B cell (primary cell): Measurements from ENCODE around the gene NME2. TPM values are rescaled to one million over a fixed set of nuclear protein-coding genes. Genes with fewer than 3 reads are reported as not detected.
A peak's percentile ranks its signal among the peaks of the same experiment; 100 is the strongest.

ENCODE experiments used
- ATAC-seq: fragments of 200-7000 bp; cut with Tn5 transposase; one replicate; pipeline ENCODE4 v1.10.0; 2021; ENCODE audit warnings: low read depth, mild to moderate bottlenecking, moderate number of reproducible peaks, moderate library complexity
- CTCF ChIA-PET: fragments of 350-600 bp; sonication (Branson Sonifier 250); formaldehyde crosslinking; loops from one replicate; lab custom pipeline; 2021; ENCODE audit warnings: antibody characterized with exemption, inconsistent platforms; lab: Charles Lee
- POLR2A ChIA-PET: fragments of 350-600 bp; sonication (Branson Sonifier 250); formaldehyde crosslinking; loops from one replicate; lab custom pipeline; 2021; ENCODE audit warnings: antibody characterized with exemption; lab: Charles Lee
- DNase-seq: peaks from one replicate; pipeline ENCODE4 v3.0.0; 2013
- H2AFZ ChIP-seq: 2 replicates; pipeline ENCODE4 v1.6.1; 2012; ENCODE audit warnings: mild to moderate bottlenecking, low read depth, low read length; ENCODE audit not compliant: insufficient read depth, poor library complexity, severe bottlenecking
- H3K27ac ChIP-seq, 2 donors: 1 replicate in 1 of 2; 2 replicates in 1 of 2; pipeline ENCODE4 v1.5.1; 2012 to 2013; ENCODE audit warnings: low read length in 2 of 2, mild to moderate bottlenecking in 2 of 2, moderate library complexity in 1 of 2
- H3K27me3 ChIP-seq, 4 experiments: fragments of 200-600 bp in 1 of 4; sonication (generic) in 1 of 4; replicated peaks in 1 of 4; 1 replicate in 2 of 4; 2 replicates in 2 of 4; pipeline versions ENCODE4 v1.6.1 to v1.7.0; 2013 to 2016; ENCODE audit warnings: low read length in 3 of 4, mild to moderate bottlenecking in 2 of 4, mixed read lengths in 1 of 4, moderate library complexity in 1 of 4; ENCODE audit not compliant: insufficient read depth in 4 of 4, control insufficient read depth in 3 of 4; ENCODE audit errors: control extremely low read depth in 1 of 4
- H3K36me3 ChIP-seq, 2 experiments: replicated peaks in 1 of 2; 1 replicate in 1 of 2; 2 replicates in 1 of 2; pipeline versions ENCODE4 v1.6.1 to v1.7.1; 2013; ENCODE audit warnings: low read length in 1 of 2; ENCODE audit not compliant: insufficient read depth in 2 of 2, control insufficient read depth in 1 of 2; ENCODE audit errors: control extremely low read depth in 1 of 2, extremely low read depth in 1 of 2
- H3K4me1 ChIP-seq, 2 donors: fragments of 200-600 bp in 1 of 2; sonication (generic) in 1 of 2; 1 replicate in 1 of 2; 2 replicates in 1 of 2; pipeline versions ENCODE4 v1.5.1 to v1.6.1; 2013 to 2017; ENCODE audit warnings: low read length in 2 of 2; ENCODE audit not compliant: control insufficient read depth in 2 of 2, insufficient read depth in 2 of 2
- H3K4me2 ChIP-seq: replicated peaks from 2 replicates; pipeline ENCODE3; 2012; ENCODE audit warnings: mild to moderate bottlenecking, low read depth, low read length; ENCODE audit not compliant: poor library complexity, severe bottlenecking
- H3K4me3 ChIP-seq, 5 experiments: fragments of 200-600 bp in 1 of 5; sonication (generic) in 1 of 5; 1 replicate in 3 of 5; 2 replicates in 2 of 5; pipeline versions ENCODE4 v1.5.1 to v1.7.0; 2011 to 2016; ENCODE audit warnings: low read length in 4 of 5, mild to moderate bottlenecking in 4 of 5, low read depth in 2 of 5, control low read depth in 1 of 5, moderate library complexity in 1 of 5; ENCODE audit not compliant: insufficient read depth in 1 of 5; ENCODE audit errors: control extremely low read depth in 1 of 5, extremely low read depth in 1 of 5
- H3K79me2 ChIP-seq: fragments of 200-600 bp; sonication (generic); one replicate; pipeline ENCODE4 v1.6.0; 2016; ENCODE audit warnings: low read length; ENCODE audit not compliant: control insufficient read depth, insufficient read depth
- H3K9ac ChIP-seq: fragments of 200-600 bp; sonication (generic); 2 replicates; pipeline ENCODE4 v1.6.1; 2017; ENCODE audit warnings: mild to moderate bottlenecking, low read length, moderate library complexity
- H3K9me3 ChIP-seq, 3 donors: one replicate each; pipeline versions ENCODE4 v1.6.1 to v1.7.1; 2013; ENCODE audit warnings: low read length in 2 of 3; ENCODE audit not compliant: control insufficient read depth in 2 of 3, insufficient read depth in 1 of 3; ENCODE audit errors: control extremely low read depth in 1 of 3
- H4K20me1 ChIP-seq: 2 replicates; pipeline ENCODE4 v1.6.0; 2012; ENCODE audit warnings: mild to moderate bottlenecking, low read length; ENCODE audit not compliant: insufficient read depth, control insufficient read depth, poor library complexity, severe bottlenecking
- H3K27ac Mint-ChIP-seq: one replicate; pipeline ENCODE4 v1.8.0; 2021; ENCODE audit warnings: mixed read lengths
- H3K27me3 Mint-ChIP-seq: one replicate; pipeline ENCODE4 v1.8.0; 2021; ENCODE audit warnings: mixed read lengths
- H3K4me1 Mint-ChIP-seq: one replicate; pipeline ENCODE4 v1.8.0; 2021; ENCODE audit warnings: mixed read lengths
- H3K4me3 Mint-ChIP-seq: one replicate; pipeline ENCODE4 v1.8.0; 2021; ENCODE audit warnings: mixed read lengths
- H3K9me3 Mint-ChIP-seq: one replicate; pipeline ENCODE4 v1.8.0; 2022; ENCODE audit warnings: mixed read lengths; ENCODE audit not compliant: insufficient read depth
- CTCF ChIP-seq: fragments of 200-600 bp; IDR thresholded peaks from one replicate; pipeline ENCODE4 v1.8.0; 2022; ENCODE audit warnings: antibody characterized with exemption, mild to moderate bottlenecking
- EZH2 ChIP-seq: IDR thresholded peaks from 2 replicates; pipeline ENCODE4 v1.6.1; 2012; ENCODE audit warnings: borderline replicate concordance, low read depth, mild to moderate bottlenecking, moderate library complexity, low read length; ENCODE audit not compliant: insufficient read depth, poor library complexity, severe bottlenecking
- WGBS: methylation state at CpG from one replicate; pipeline ENCODE4 v1.1.5; 2013; ENCODE audit warnings: missing lambda C conversion rate; ENCODE audit not compliant: insufficient coverage; 5-methylcytosine and 5-hydroxymethylcytosine counted together
- intact Hi-C: fragments of 100-400 bp; cut with micrococcal nuclease; formaldehyde crosslinking; loops from one replicate; pipeline ENCODE4 v1.10.0; 2022
- polyA plus RNA-seq: library from polyadenylated mRNA; depleted of rRNA; stranded (reverse); fragments of >200 nt; gene quantifications from 2 replicates; pipeline ENCODE4 v1.2.3, GENCODE V29; 2012
- total RNA-seq, 2 donors: library from RNA; stranded (reverse); fragments of 120-200 nt in 1 of 2; gene quantifications; 1 replicate in 1 of 2; 2 replicates in 1 of 2; pipeline versions ENCODE4 v1.2.3 to v1.2.4, GENCODE V29; 2013 to 2022

Gene NME2
- total and polyA plus RNA-seq, 2 donors (not counting 1 experiment from before 2014, with no cell fraction given) = 154 to 166 TPM

GRCh38 chr17:51169340-51169739, 3.1 kb downstream of the NME2 start:
- Histone ChIP-seq H3K4me1 (peaks cover 9 to 22% of the 10 kb centered on the region in 2 donors), H3K27me3 (no peaks in the 10 kb centered on the region), H2AFZ (no peak overlapping the region), H3K79me2 (no peaks in the 10 kb centered on the region), H3K36me3 (peaks cover 0 to 24% of the 10 kb centered on the region in 2 experiments), H3K9me3 (no peaks in the 10 kb centered on the region), H3K4me3 (no peak overlapping the region), H3K9ac (no peak overlapping the region), H3K27ac (no peak overlapping the region), H3K4me2 (no peak overlapping the region), H4K20me1 (no peaks in the 10 kb centered on the region)
- H3K4me3 Mint-ChIP-seq = no peak overlapping the region
- no peaks in the 10 kb centered on the region for H3K9me3 Mint-ChIP-seq
- WGBS = 100% methylated on average over 1 of the region's 1 CpG
- POLR2A ChIA-PET = no interaction called here
- H3K27me3 Mint-ChIP-seq = no peaks in the 10 kb centered on the region
- TF ChIP-seq CTCF (no peak), EZH2 (no peak)
- peak overlapping the region; percentile 59 for H3K27ac Mint-ChIP-seq
- no peak for DNase-seq
- peaks cover 16% of the 10 kb centered on the region for H3K4me1 Mint-ChIP-seq
- intact Hi-C loops = loop anchor here (5.0 kb wide), 4 partner anchors 47 to 622 kb away; partner anchors contain the start of genes ANKRD40, SPAG9, SPATA20 and TOB1
- CTCF ChIA-PET = interaction anchor here (0.8 kb wide), 1 partner anchor 1320 kb away, joined by 5 read pairs; no protein-coding TSS in a partner anchor
- no peak for ATAC-seq

- ChIA-PET CTCF (interaction anchor here (1.2 kb wide), 1 partner anchor 14 kb away, joined by 3 read pairs; no protein-coding TSS in a partner anchor), POLR2A (no interaction called here)
Observed at GRCh38 chr17:51170736-51171135, 4.5 kb downstream of the NME2 start.

More at GRCh38 chr17:51170736-51171135, 4.5 kb downstream of the NME2 start:
- Histone ChIP-seq H3K4me1 (peaks cover 6 to 14% of the 10 kb centered on the region in 2 donors), H3K4me3 (no peak overlapping the region), H3K9ac (no peak overlapping the region), H3K36me3 (peaks cover 0 to 24% of the 10 kb centered on the region in 2 experiments), H4K20me1 (no peaks in the 10 kb centered on the region), H3K4me2 (no peak overlapping the region), H3K27ac (no peak overlapping the region), H2AFZ (no peak overlapping the region), H3K79me2 (no peaks in the 10 kb centered on the region), H3K9me3 (no peaks in the 10 kb centered on the region), H3K27me3 (no peaks in the 10 kb centered on the region)
- no peak for DNase-seq
- intact Hi-C loops = no loop called here
- Mint-ChIP-seq H3K27me3 (no peaks in the 10 kb centered on the region), H3K9me3 (no peaks in the 10 kb centered on the region), H3K27ac (no peak overlapping the region), H3K4me1 (peaks cover 12% of the 10 kb centered on the region), H3K4me3 (no peak overlapping the region)
- TF ChIP-seq EZH2 (no peak), CTCF (no peak)
- no CpG with 5 or more reads among the region's 2 CpGs for WGBS
- ATAC-seq = no peak
